Effector memory CD8-positive, alpha-beta T cell (primary cell): ENCODE results near the gene HSPA4.

Experiments
- ATAC-seq: fragments of 150-1000 bp; cut with Tn5 transposase; replicated peaks from 2 replicates; pipeline ENCODE4 v1.10.0; 2021; ENCODE audit warnings: mild to moderate bottlenecking, moderate library complexity
- DNase-seq, 3 experiments: peaks; one replicate each; pipeline ENCODE4 v3.0.0; 2021
- H3K27ac Mint-ChIP-seq, 2 donors: one replicate each; pipeline ENCODE4 v1.8.0; 2022; ENCODE audit warnings: mild to moderate bottlenecking in 2 of 2, mixed read lengths in 2 of 2, moderate library complexity in 2 of 2
- H3K27me3 Mint-ChIP-seq, 2 donors: one replicate each; pipeline ENCODE4 v1.8.0; 2022; ENCODE audit warnings: mixed read lengths in 2 of 2
- H3K36me3 Mint-ChIP-seq: one replicate; pipeline ENCODE4 v1.8.0; 2022; ENCODE audit warnings: mild to moderate bottlenecking, moderate library complexity, mixed read lengths; ENCODE audit not compliant: insufficient read depth
- H3K4me1 Mint-ChIP-seq, 2 donors: one replicate each; pipeline ENCODE4 v1.8.0; 2022; ENCODE audit warnings: low read depth in 2 of 2, mixed read lengths in 2 of 2
- H3K4me3 Mint-ChIP-seq, 2 donors: one replicate each; pipeline ENCODE4 v1.8.0; 2022; ENCODE audit warnings: mild to moderate bottlenecking in 2 of 2, mixed read lengths in 2 of 2, moderate library complexity in 2 of 2
- H3K9me3 Mint-ChIP-seq, 2 donors: one replicate each; pipeline ENCODE4 v1.8.0; 2022; ENCODE audit warnings: mixed read lengths in 2 of 2

The HSPA4 gene

DNA sequence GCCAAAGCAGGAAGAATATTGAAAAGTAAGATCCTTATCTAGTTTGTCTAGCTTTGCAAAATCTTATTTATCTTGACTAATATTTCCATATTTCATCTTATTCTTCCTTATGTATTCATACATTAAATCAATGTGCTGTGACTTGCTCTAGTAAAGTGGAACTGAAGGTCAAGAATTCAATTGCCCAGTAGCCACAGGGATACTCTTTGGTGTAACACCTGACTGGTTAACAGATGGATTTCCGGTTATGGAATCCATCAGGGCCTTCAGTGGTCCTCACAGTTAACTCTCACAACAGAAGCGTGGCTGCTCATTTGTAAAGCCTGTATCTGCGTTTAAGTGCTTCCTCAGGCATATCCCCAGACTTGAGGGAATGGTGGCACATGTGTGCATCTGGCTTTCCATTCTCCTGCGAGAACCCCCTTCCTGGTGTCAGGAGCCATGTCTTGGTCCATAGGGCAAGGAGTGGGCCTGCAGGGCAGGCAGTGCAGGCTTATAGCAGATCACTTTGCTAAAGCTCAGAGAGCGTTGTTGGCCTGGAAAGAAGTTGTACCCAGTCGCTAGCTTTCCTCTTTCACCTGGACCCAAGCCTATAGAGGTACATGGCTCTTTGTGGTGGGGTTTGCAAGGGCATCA is 99.2 kb downstream of the HSPA4 start:
- Mint-ChIP-seq H3K36me3 (no peaks in the 10 kb centered on the region), H3K9me3 (no peaks in the 10 kb centered on the region), H3K27ac (no peak overlapping the region), H3K27me3 (peaks cover 10 to 19% of the 10 kb centered on the region in 2 donors), H3K4me1 (no peaks in the 10 kb centered on the region), H3K4me3 (no peak overlapping the region)
- DNase-seq (no peak), ATAC-seq (no peak)

DNA sequence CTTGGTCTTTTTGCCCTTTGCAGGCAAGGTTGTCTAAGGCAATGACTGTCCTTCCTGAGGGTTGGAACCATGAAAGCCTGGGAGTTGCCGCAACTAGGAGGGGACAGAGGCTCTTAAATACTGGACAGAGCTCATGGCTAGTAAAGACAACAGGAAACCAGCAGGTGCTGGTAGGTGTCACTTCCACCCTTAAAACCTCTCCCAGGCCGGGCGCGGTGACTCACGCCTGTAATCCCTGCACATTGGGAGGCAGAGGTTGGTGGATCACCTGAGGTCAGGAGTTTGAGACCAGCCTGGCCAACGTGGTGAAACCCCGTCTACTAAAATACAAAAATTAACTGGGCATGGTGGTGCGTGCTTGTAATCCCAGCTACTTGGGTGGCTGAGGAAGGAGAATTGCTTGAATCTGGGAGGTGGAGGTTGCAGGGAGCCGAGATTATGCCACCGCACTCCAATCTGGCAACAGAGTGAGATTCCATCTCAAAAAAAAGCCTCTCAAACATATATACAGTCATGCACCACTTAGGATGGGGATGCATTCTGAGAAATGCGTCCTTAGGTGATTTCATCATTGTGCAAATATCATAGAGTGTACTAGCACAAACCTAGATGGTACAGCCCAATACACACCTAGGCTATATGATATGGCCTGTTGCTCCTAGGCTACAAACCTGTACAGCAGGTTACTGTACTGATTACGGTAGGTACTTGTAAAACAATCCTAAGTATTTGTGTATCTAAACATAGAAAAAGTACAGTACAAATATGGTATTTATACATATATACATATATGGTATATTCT is 102.7 kb downstream of the HSPA4 start:
- Mint-ChIP-seq H3K27ac (no peak overlapping the region), H3K4me3 (no peak overlapping the region), H3K4me1 (no peaks in the 10 kb centered on the region), H3K9me3 (no peaks in the 10 kb centered on the region), H3K27me3 (peaks cover 15 to 19% of the 10 kb centered on the region in 2 donors), H3K36me3 (no peaks in the 10 kb centered on the region)
- no peak for DNase-seq
- ATAC-seq, result no peak

GRCh38 chr5:133155326-133155969 is 103.6 kb downstream of the HSPA4 start:
- no peak for ATAC-seq
- Mint-ChIP-seq H3K36me3 (no peaks in the 10 kb centered on the region), H3K4me3 (no peak overlapping the region), H3K9me3 (no peaks in the 10 kb centered on the region), H3K27me3 (peaks cover 15 to 19% of the 10 kb centered on the region in 2 donors), H3K4me1 (no peaks in the 10 kb centered on the region), H3K27ac (no peak overlapping the region)
- no peak for DNase-seq
